Stimulated activated CD4-positive, alpha-beta T cell treated with anti-CD3 and anti-CD28 coated beads, Interleukin-1b, Interleukin-23, amount 100 ng/mL, for 1 hour (primary cell): ENCODE results near the gene ELP5.
"Not testable (repeated sequence)": the region's sequence is repeated elsewhere in the genome, so short reads cannot be mapped to it uniquely, and the experiment has no call there.

ENCODE experiments used
- DNase-seq, 2 donors: peaks; one replicate each; pipeline ENCODE4 v3.0.0-alpha.2; 2020; ENCODE audit warnings: low read depth in 2 of 2

Gene ELP5

GRCh38 chr17:7236808-7237207 lies 15.2 kb upstream of the ELP5 start:
- no peak for DNase-seq

GRCh38 chr17:7237266-7237760 lies 14.7 kb upstream of the ELP5 start:
- no peak for DNase-seq

GRCh38 chr17:7237761-7238419 lies 14.1 kb upstream of the ELP5 start:
- DNase-seq: peak; percentile 69 to 81

- no peak for DNase-seq
Observed at GRCh38 chr17:7238420-7239090, 13.5 kb upstream of the ELP5 start.

GRCh38 chr17:7239091-7240027 lies 12.7 kb upstream of the ELP5 start, which contains the start of gene PHF23:
TSS of gene PHF23 (minus strand) at chr17:7239457. CDS start at chr17:7239279, 178 bp downstream.
- DNase-seq: peak; percentile 88 to 96

- DNase-seq: no peak
Observed at GRCh38 chr17:7240375-7240774, 11.6 kb upstream of the ELP5 start.

GRCh38 chr17:7241090-7241733 lies 10.8 kb upstream of the ELP5 start:
- DNase-seq: no peak

- DNase-seq: peak; percentile 84 to 96
Observed at GRCh38 chr17:7241783-7242716, 10.0 kb upstream of the ELP5 start, which contains the start of gene GABARAP. TSS of gene GABARAP (minus strand) at chr17:7242449. CDS start at chr17:7242330, 119 bp downstream.

GRCh38 chr17:7242717-7243452 lies 9.1 kb upstream of the ELP5 start:
- DNase-seq: peak; percentile 81 to 84

- DNase-seq: no peak
Observed at GRCh38 chr17:7243453-7243729, 8.6 kb upstream of the ELP5 start.

GRCh38 chr17:7243838-7244237 lies 8.2 kb upstream of the ELP5 start:
- not testable (repeated sequence) for DNase-seq

GRCh38 chr17:7246779-7247178 lies 5.2 kb upstream of the ELP5 start:
- no peak for DNase-seq

- no peak for DNase-seq
Observed at GRCh38 chr17:7248796-7249195, 3.2 kb upstream of the ELP5 start.

- DNase-seq: no peak
Observed at GRCh38 chr17:7249214-7249613, 2.8 kb upstream of the ELP5 start.

- DNase-seq: no peak
Observed at GRCh38 chr17:7249830-7250229, 2.2 kb upstream of the ELP5 start.

GRCh38 chr17:7250695-7251627 lies 1.1 kb upstream of the ELP5 start:
- no peak for DNase-seq

GRCh38 chr17:7251661-7252175 lies 297 bp upstream of the ELP5 start, which contains the start of gene CTDNEP1:
TSS of gene CTDNEP1 (minus strand) at chr17:7251734. CDS start at chr17:7251296, 438 bp downstream.
- peak; percentile 95 to 99 for DNase-seq

- DNase-seq: no peak
Observed at GRCh38 chr17:7253082-7253481, 1.1 kb downstream of the ELP5 start.
